HepG2 (cell line): ENCODE results near the gene SEC14L5. TPM values are rescaled to one million over a fixed set of nuclear protein-coding genes. Genes with fewer than 3 reads are reported as not detected.
A peak's percentile ranks its signal among the peaks of the same experiment; 100 is the strongest.

Source experiments
- ESRRA ChIP-seq: sonication (generic); formaldehyde crosslinking; IDR thresholded peaks from 2 replicates; pipeline ENCODE4 v1.5.1; 2020; ENCODE audit warnings: mild to moderate bottlenecking, low read depth, missing genetic modification reagents
- IKZF4 ChIP-seq: sonication (generic); formaldehyde crosslinking; IDR thresholded peaks from 2 replicates; pipeline ENCODE4 v1.5.1; 2020; ENCODE audit warnings: borderline replicate concordance, mild to moderate bottlenecking, low read depth, missing genetic modification reagents; ENCODE audit errors: not compliant biosample characterization
- KDM5A ChIP-seq: fragments of 200-600 bp; sonication (generic); IDR thresholded peaks from 2 replicates; pipeline ENCODE4 v1.7.0; 2018; ENCODE audit warnings: antibody characterized with exemption, mild to moderate bottlenecking, low read length, borderline replicate concordance
- KIAA2018 ChIP-seq: sonication (generic); formaldehyde crosslinking; IDR thresholded peaks from 2 replicates; pipeline ENCODE4 v1.5.0; 2020; ENCODE audit warnings: mild to moderate bottlenecking, missing genetic modification reagents, borderline replicate concordance
- NCOA2 ChIP-seq: sonication (generic); formaldehyde crosslinking; IDR thresholded peaks from 2 replicates; pipeline ENCODE4 v1.8.0; 2022; ENCODE audit warnings: inconsistent platforms
- NR3C1 ChIP-seq: sonication (generic); formaldehyde crosslinking; IDR thresholded peaks from 2 replicates; pipeline ENCODE4 v1.4.0; 2020; ENCODE audit warnings: missing genetic modification reagents
- SNRNP70 ChIP-seq: fragments of 200-400 bp; formaldehyde crosslinking; IDR thresholded peaks from 2 replicates; pipeline ENCODE4 v1.6.1; 2017; ENCODE audit warnings: mild to moderate bottlenecking, low read depth, low read length, moderate library complexity
- SRF ChIP-seq: IDR thresholded peaks from 2 replicates; pipeline ENCODE4 v1.6.1; 2011; ENCODE audit warnings: mild to moderate bottlenecking, low read depth, low read length, moderate library complexity
- ZNF292 ChIP-seq: sonication (generic); formaldehyde crosslinking; IDR thresholded peaks from 2 replicates; pipeline ENCODE4 v1.8.1; 2022; ENCODE audit warnings: mild to moderate bottlenecking, low read depth, missing genetic modification reagents, borderline replicate concordance
- ZNF407 ChIP-seq: sonication (generic); formaldehyde crosslinking; IDR thresholded peaks from one replicate; pipeline ENCODE4 v1.5.1; 2020; ENCODE audit warnings: mild to moderate bottlenecking, missing genetic modification reagents; ENCODE audit errors: not compliant biosample characterization
- polyA plus RNA-seq, 8 experiments: library from polyadenylated mRNA; depleted of rRNA in 3 of 8; stranded (reverse) in 7 of 8; unstranded in 1 of 8; fragments of >200 nt; fragmentation: Illumina TruSeq in 4 of 8; extraction: Trizol in 4 of 8; gene quantifications; 2 replicates each; pipeline versions ENCODE4 v1.2.1 to v1.2.3, GENCODE V29; 2011 to 2016; ENCODE audit warnings: low read depth in 4 of 8, missing spikeins in 1 of 8, mixed read lengths in 1 of 8; ENCODE audit not compliant: insufficient read depth in 1 of 8
- total RNA-seq, 5 experiments: library from RNA; depleted of rRNA; stranded (reverse); fragments of >200 nt; fragmentation: Illumina TruSeq; extraction: Trizol; gene quantifications; 2 replicates each; pipeline ENCODE4 v1.2.3, GENCODE V29; 2016; ENCODE audit warnings: low read depth in 1 of 5

The SEC14L5 gene
- total and polyA plus RNA-seq, 2 of the 13 experiments (the other 11 are each of a cell fraction or from before 2014, with no cell fraction given), result 0.40 to 0.42 TPM

GRCh38 chr16:4936991-4937781, 20.9 kb upstream of the SEC14L5 start, which contains the start of gene PPL (continued):
- no peak for TF ChIP-seq KIAA2018
- TF ChIP-seq SNRNP70, result no peak
- no peak for TF ChIP-seq NR3C1 (CRISPR knock-in tag)
- TF ChIP-seq ZNF407 (CRISPR knock-in tag), result peak; percentile 48
- no peak; the same call in 1 of the 2 replicates for TF ChIP-seq NCOA2 (CRISPR knock-in tag)
- no peak for TF ChIP-seq KDM5A
- no peak; the same call in 1 of the 2 replicates for TF ChIP-seq ESRRA
- TF ChIP-seq ZNF292 (CRISPR knock-in tag), result no peak
- TF ChIP-seq IKZF4 (CRISPR knock-in tag), result no peak
- TF ChIP-seq SRF, result no peak
